ENCODE measurements around the gene ZNF154. TPM values are rescaled to one million over a fixed set of nuclear protein-coding genes. Genes with fewer than 3 reads are reported as not detected.

The ZNF154 gene
- total and polyA plus RNA-seq, 2 experiments from 2014 or later, result 5.1 to 10.1 TPM

DNA sequence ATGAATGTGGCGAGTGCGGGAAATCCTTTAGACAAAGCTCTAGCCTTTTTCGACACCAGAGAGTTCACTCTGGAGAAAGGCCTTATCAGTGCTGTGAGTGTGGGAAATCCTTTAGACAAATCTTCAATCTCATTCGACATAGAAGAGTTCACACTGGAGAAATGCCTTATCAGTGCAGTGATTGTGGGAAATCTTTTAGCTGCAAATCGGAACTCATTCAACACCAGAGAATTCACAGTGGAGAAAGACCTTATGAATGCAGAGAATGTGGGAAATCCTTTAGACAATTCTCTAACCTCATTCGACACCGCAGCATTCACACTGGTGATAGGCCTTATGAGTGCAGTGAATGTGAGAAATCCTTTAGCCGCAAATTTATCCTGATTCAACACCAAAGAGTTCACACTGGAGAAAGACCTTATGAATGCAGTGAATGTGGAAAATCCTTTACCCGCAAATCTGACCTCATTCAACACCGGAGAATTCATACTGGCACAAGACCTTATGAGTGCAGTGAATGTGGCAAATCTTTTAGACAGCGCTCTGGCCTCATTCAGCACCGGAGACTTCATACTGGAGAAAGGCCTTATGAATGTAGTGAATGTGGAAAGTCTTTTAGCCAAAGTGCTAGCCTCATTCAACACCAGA, 21.5 kb downstream of the ZNF154 start (continued):
- TF ChIP-seq, protein P1, sequence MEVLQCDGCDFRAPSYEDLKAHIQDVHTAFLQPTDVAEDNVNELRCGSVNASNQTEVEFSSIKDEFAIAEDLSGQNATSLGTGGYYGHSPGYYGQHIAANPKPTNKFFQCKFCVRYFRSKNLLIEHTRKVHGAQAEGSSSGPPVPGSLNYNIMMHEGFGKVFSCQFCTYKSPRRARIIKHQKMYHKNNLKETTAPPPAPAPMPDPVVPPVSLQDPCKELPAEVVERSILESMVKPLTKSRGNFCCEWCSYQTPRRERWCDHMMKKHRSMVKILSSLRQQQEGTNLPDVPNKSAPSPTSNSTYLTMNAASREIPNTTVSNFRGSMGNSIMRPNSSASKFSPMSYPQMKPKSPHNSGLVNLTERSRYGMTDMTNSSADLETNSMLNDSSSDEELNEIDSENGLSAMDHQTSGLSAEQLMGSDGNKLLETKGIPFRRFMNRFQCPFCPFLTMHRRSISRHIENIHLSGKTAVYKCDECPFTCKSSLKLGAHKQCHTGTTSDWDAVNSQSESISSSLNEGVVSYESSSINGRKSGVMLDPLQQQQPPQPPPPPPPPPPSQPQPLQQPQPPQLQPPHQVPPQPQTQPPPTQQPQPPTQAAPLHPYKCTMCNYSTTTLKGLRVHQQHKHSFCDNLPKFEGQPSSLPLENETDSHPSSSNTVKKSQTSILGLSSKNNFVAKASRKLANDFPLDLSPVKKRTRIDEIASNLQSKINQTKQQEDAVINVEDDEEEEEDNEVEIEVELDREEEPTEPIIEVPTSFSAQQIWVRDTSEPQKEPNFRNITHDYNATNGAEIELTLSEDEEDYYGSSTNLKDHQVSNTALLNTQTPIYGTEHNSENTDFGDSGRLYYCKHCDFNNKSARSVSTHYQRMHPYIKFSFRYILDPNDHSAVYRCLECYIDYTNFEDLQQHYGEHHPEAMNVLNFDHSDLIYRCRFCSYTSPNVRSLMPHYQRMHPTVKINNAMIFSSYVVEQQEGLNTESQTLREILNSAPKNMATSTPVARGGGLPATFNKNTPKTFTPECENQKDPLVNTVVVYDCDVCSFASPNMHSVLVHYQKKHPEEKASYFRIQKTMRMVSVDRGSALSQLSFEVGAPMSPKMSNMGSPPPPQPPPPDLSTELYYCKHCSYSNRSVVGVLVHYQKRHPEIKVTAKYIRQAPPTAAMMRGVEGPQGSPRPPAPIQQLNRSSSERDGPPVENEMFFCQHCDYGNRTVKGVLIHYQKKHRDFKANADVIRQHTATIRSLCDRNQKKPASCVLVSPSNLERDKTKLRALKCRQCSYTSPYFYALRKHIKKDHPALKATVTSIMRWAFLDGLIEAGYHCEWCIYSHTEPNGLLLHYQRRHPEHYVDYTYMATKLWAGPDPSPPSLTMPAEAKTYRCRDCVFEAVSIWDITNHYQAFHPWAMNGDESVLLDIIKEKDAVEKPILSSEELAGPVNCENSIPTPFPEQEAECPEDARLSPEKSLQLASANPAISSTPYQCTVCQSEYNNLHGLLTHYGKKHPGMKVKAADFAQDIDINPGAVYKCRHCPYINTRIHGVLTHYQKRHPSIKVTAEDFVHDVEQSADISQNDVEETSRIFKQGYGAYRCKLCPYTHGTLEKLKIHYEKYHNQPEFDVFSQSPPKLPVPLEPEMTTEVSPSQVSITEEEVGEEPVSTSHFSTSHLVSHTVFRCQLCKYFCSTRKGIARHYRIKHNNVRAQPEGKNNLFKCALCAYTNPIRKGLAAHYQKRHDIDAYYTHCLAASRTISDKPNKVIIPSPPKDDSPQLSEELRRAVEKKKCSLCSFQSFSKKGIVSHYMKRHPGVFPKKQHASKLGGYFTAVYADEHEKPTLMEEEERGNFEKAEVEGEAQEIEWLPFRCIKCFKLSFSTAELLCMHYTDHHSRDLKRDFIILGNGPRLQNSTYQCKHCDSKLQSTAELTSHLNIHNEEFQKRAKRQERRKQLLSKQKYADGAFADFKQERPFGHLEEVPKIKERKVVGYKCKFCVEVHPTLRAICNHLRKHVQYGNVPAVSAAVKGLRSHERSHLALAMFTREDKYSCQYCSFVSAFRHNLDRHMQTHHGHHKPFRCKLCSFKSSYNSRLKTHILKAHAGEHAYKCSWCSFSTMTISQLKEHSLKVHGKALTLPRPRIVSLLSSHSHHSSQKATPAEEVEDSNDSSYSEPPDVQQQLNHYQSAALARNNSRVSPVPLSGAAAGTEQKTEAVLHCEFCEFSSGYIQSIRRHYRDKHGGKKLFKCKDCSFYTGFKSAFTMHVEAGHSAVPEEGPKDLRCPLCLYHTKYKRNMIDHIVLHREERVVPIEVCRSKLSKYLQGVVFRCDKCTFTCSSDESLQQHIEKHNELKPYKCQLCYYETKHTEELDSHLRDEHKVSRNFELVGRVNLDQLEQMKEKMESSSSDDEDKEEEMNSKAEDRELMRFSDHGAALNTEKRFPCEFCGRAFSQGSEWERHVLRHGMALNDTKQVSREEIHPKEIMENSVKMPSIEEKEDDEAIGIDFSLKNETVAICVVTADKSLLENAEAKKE (CRISPR knock-in tag; IDR thresholded peaks at IDR 0.05), result no peak
- TF ChIP-seq JUNB (IDR thresholded peaks at IDR 0.05; ENCODE audit: unreplicated experiment) (no peak), NANOG (IDR thresholded peaks at IDR 0.05; ENCODE audit: borderline replicate concordance) (no peak), CREB1 (CRISPR knock-in tag; IDR thresholded peaks at IDR 0.05; ENCODE audit: low read depth) (no peak), STAT1 (IDR thresholded peaks at IDR 0.05; ENCODE audit: unreplicated experiment) (no peak), EZH2phosphoT487 (IDR thresholded peaks at IDR 0.05; ENCODE audit: unreplicated experiment) (no peak), ZNF114 (CRISPR knock-in tag; IDR thresholded peaks at IDR 0.05) (no peak), ZNF331 (CRISPR knock-in tag; IDR thresholded peaks at IDR 0.05; ENCODE audit: low read depth) (no peak)
- TF ChIP-seq, protein P2, sequence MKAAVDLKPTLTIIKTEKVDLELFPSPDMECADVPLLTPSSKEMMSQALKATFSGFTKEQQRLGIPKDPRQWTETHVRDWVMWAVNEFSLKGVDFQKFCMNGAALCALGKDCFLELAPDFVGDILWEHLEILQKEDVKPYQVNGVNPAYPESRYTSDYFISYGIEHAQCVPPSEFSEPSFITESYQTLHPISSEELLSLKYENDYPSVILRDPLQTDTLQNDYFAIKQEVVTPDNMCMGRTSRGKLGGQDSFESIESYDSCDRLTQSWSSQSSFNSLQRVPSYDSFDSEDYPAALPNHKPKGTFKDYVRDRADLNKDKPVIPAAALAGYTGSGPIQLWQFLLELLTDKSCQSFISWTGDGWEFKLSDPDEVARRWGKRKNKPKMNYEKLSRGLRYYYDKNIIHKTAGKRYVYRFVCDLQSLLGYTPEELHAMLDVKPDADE (IDR thresholded peaks at IDR 0.05), result no peak
- TF ChIP-seq, protein P3, sequence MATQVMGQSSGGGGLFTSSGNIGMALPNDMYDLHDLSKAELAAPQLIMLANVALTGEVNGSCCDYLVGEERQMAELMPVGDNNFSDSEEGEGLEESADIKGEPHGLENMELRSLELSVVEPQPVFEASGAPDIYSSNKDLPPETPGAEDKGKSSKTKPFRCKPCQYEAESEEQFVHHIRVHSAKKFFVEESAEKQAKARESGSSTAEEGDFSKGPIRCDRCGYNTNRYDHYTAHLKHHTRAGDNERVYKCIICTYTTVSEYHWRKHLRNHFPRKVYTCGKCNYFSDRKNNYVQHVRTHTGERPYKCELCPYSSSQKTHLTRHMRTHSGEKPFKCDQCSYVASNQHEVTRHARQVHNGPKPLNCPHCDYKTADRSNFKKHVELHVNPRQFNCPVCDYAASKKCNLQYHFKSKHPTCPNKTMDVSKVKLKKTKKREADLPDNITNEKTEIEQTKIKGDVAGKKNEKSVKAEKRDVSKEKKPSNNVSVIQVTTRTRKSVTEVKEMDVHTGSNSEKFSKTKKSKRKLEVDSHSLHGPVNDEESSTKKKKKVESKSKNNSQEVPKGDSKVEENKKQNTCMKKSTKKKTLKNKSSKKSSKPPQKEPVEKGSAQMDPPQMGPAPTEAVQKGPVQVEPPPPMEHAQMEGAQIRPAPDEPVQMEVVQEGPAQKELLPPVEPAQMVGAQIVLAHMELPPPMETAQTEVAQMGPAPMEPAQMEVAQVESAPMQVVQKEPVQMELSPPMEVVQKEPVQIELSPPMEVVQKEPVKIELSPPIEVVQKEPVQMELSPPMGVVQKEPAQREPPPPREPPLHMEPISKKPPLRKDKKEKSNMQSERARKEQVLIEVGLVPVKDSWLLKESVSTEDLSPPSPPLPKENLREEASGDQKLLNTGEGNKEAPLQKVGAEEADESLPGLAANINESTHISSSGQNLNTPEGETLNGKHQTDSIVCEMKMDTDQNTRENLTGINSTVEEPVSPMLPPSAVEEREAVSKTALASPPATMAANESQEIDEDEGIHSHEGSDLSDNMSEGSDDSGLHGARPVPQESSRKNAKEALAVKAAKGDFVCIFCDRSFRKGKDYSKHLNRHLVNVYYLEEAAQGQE (IDR thresholded peaks at IDR 0.05; ENCODE audit: unreplicated experiment), result no peak
- TF ChIP-seq, protein P4, sequence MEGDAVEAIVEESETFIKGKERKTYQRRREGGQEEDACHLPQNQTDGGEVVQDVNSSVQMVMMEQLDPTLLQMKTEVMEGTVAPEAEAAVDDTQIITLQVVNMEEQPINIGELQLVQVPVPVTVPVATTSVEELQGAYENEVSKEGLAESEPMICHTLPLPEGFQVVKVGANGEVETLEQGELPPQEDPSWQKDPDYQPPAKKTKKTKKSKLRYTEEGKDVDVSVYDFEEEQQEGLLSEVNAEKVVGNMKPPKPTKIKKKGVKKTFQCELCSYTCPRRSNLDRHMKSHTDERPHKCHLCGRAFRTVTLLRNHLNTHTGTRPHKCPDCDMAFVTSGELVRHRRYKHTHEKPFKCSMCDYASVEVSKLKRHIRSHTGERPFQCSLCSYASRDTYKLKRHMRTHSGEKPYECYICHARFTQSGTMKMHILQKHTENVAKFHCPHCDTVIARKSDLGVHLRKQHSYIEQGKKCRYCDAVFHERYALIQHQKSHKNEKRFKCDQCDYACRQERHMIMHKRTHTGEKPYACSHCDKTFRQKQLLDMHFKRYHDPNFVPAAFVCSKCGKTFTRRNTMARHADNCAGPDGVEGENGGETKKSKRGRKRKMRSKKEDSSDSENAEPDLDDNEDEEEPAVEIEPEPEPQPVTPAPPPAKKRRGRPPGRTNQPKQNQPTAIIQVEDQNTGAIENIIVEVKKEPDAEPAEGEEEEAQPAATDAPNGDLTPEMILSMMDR (conservative IDR thresholded peaks at IDR 0.05; ENCODE audit: low read depth in 2 of 2), result no peak

Data from GM23338 (cell line).